Trophoblast cell (in vitro differentiated cells and primary cell): ENCODE results near the gene KCTD17.

Experiments used
- DNase-seq, 2 donors: peaks; one replicate each; pipeline ENCODE4 v3.0.0-alpha.2; 2016
- H2AFZ ChIP-seq: 2 replicates; pipeline ENCODE4 v1.6.1; 2013; ENCODE audit warnings: low read length, moderate library complexity, mild to moderate bottlenecking; ENCODE audit not compliant: insufficient read depth, poor library complexity
- H2AK5ac ChIP-seq: 2 replicates; pipeline ENCODE4 v1.6.1; 2013; ENCODE audit warnings: mild to moderate bottlenecking, low read length
- H2BK120ac ChIP-seq: 2 replicates; pipeline ENCODE4 v1.6.1; 2013; ENCODE audit warnings: low read length, mild to moderate bottlenecking, moderate library complexity; ENCODE audit not compliant: insufficient read depth, poor library complexity
- H2BK12ac ChIP-seq: 2 replicates; pipeline ENCODE4 v1.6.1; 2013; ENCODE audit warnings: mild to moderate bottlenecking, low read length, moderate library complexity
- H2BK5ac ChIP-seq: 2 replicates; pipeline ENCODE4 v1.6.1; 2013; ENCODE audit warnings: low read length, low read depth, moderate library complexity, mild to moderate bottlenecking; ENCODE audit not compliant: poor library complexity
- H3K14ac ChIP-seq: 2 replicates; pipeline ENCODE4 v1.6.1; 2013; ENCODE audit warnings: mild to moderate bottlenecking, low read length
- H3K18ac ChIP-seq: 2 replicates; pipeline ENCODE4 v1.6.1; 2013; ENCODE audit warnings: mild to moderate bottlenecking, low read length
- H3K23ac ChIP-seq: 2 replicates; pipeline ENCODE4 v1.6.1; 2013; ENCODE audit warnings: low read length
- H3K27ac ChIP-seq: 2 replicates; pipeline ENCODE4 v1.5.1; 2013; ENCODE audit warnings: low read depth, mild to moderate bottlenecking, inconsistent platforms, low read length, moderate library complexity
- H3K27me3 ChIP-seq: 2 replicates; pipeline ENCODE4 v1.6.1; 2013; ENCODE audit warnings: inconsistent platforms, mild to moderate bottlenecking, low read length, moderate library complexity; ENCODE audit not compliant: insufficient read depth
- H3K36me3 ChIP-seq, 2 experiments: 1 replicate in 1 of 2; 2 replicates in 1 of 2; pipeline ENCODE4 v1.6.1; 2013; ENCODE audit warnings: low read length in 2 of 2, mild to moderate bottlenecking in 2 of 2, moderate library complexity in 1 of 2; ENCODE audit not compliant: insufficient read depth in 2 of 2, control insufficient read depth in 1 of 2
- H3K4ac ChIP-seq: 2 replicates; pipeline ENCODE4 v1.6.1; 2013; ENCODE audit warnings: low read depth, mild to moderate bottlenecking, low read length, moderate library complexity
- H3K4me1 ChIP-seq, 2 experiments: 1 replicate in 1 of 2; 2 replicates in 1 of 2; pipeline ENCODE4 v1.6.1; 2013; ENCODE audit warnings: low read length in 2 of 2, mild to moderate bottlenecking in 2 of 2, moderate library complexity in 1 of 2; ENCODE audit not compliant: insufficient read depth in 2 of 2, control insufficient read depth in 1 of 2
- H3K4me2 ChIP-seq: 2 replicates; pipeline ENCODE4 v1.6.1; 2013; ENCODE audit warnings: inconsistent platforms, mild to moderate bottlenecking, low read length, moderate library complexity
- H3K4me3 ChIP-seq: 2 replicates; pipeline ENCODE4 v1.5.1; 2013; ENCODE audit warnings: mild to moderate bottlenecking, low read depth, low read length, inconsistent platforms
- H3K79me1 ChIP-seq: one replicate; pipeline ENCODE4 v1.6.1; 2013; ENCODE audit warnings: low read length
- H3K79me2 ChIP-seq: 2 replicates; pipeline ENCODE4 v1.6.1; 2013; ENCODE audit warnings: low read length, mild to moderate bottlenecking; ENCODE audit not compliant: control insufficient read depth, insufficient read depth, poor library complexity
- H3K9ac ChIP-seq: 2 replicates; pipeline ENCODE4 v1.6.1; 2013; ENCODE audit warnings: mild to moderate bottlenecking, low read length
- H3K9me3 ChIP-seq: 2 replicates; pipeline ENCODE4 v1.6.1; 2013; ENCODE audit warnings: low read depth, mild to moderate bottlenecking, control low read depth, inconsistent platforms, low read length; ENCODE audit not compliant: insufficient read depth
- H4K12ac ChIP-seq: 2 replicates; pipeline ENCODE4 v1.6.1; 2013; ENCODE audit warnings: low read depth, mild to moderate bottlenecking, low read length, moderate library complexity
- H4K8ac ChIP-seq: 2 replicates; pipeline ENCODE4 v1.6.1; 2013; ENCODE audit warnings: low read depth, mild to moderate bottlenecking, low read length, moderate library complexity
- H4K91ac ChIP-seq: one replicate; pipeline ENCODE4 v1.6.1; 2013; ENCODE audit warnings: low read depth, mild to moderate bottlenecking, low read length, moderate library complexity
- WGBS: extraction: QIAGEN DNeasy Blood & Tissue Kit; methylation state at CpG from one replicate; pipeline ENCODE4 v1.1.7; 2013; ENCODE audit warnings: missing lambda C conversion rate; ENCODE audit not compliant: insufficient read length, insufficient coverage; ENCODE audit errors: extremely low coverage; 5-methylcytosine and 5-hydroxymethylcytosine counted together

The KCTD17 gene

GRCh38 chr22:37028692-37029674 lies 22.6 kb upstream of the KCTD17 start:
- Histone ChIP-seq H2BK12ac (no peak overlapping the region), H2BK5ac (no peak overlapping the region), H4K91ac (no peak overlapping the region), H3K9ac (no peak overlapping the region), H3K23ac (no peak overlapping the region), H3K14ac (no peak overlapping the region), H3K4me2 (no peak overlapping the region), H3K18ac (no peak overlapping the region), H3K9me3 (no peaks in the 10 kb centered on the region), H2AK5ac (no peak overlapping the region), H3K4me1 (peaks cover 11 to 14% of the 10 kb centered on the region in 2 experiments), H3K36me3 (peaks cover 25 to 44% of the 10 kb centered on the region in 2 experiments), H4K8ac (no peak overlapping the region), H3K27me3 (no peaks in the 10 kb centered on the region), H2AFZ (no peak overlapping the region), H3K4ac (no peak overlapping the region), H2BK120ac (no peak overlapping the region), H4K12ac (no peak overlapping the region), H3K79me1 (no peaks in the 10 kb centered on the region), H3K79me2 (no peaks in the 10 kb centered on the region), H3K27ac (no peak overlapping the region), H3K4me3 (no peak overlapping the region)
- no peak for DNase-seq
- no CpG with 5 or more reads among the region's 22 CpGs for WGBS

- Histone ChIP-seq H3K27ac (no peak overlapping the region), H3K4me1 (peaks cover 9 to 14% of the 10 kb centered on the region in 2 experiments), H4K8ac (no peak overlapping the region), H4K12ac (no peak overlapping the region), H2AFZ (no peak overlapping the region), H3K9ac (no peak overlapping the region), H3K23ac (no peak overlapping the region), H3K18ac (no peak overlapping the region), H3K79me1 (no peaks in the 10 kb centered on the region), H3K27me3 (no peaks in the 10 kb centered on the region), H3K4me2 (no peak overlapping the region), H3K36me3 (peaks cover 13 to 31% of the 10 kb centered on the region in 2 experiments), H3K4me3 (no peak overlapping the region), H3K79me2 (no peaks in the 10 kb centered on the region), H3K9me3 (no peaks in the 10 kb centered on the region), H3K14ac (no peak overlapping the region), H2AK5ac (no peak overlapping the region), H2BK12ac (no peak overlapping the region), H3K4ac (no peak overlapping the region), H2BK120ac (no peak overlapping the region), H4K91ac (no peak overlapping the region), H2BK5ac (no peak overlapping the region)
- no peak for DNase-seq
- WGBS = no CpG with 5 or more reads among the region's 14 CpGs
Measured at GRCh38 chr22:37030560-37031281, 20.8 kb upstream of the KCTD17 start.

GRCh38 chr22:37032134-37032534 lies 19.4 kb upstream of the KCTD17 start:
- H4K12ac ChIP-seq = no peak overlapping the region
- H3K9ac ChIP-seq = no peak overlapping the region
- H2BK120ac ChIP-seq = peak overlapping the region; percentile 31
- H4K91ac ChIP-seq = no peak overlapping the region
- no peak overlapping the region for H3K18ac ChIP-seq
- H3K36me3 ChIP-seq = peaks cover 13 to 20% of the 10 kb centered on the region in 2 experiments
- no peaks in the 10 kb centered on the region for H3K79me2 ChIP-seq
- H3K79me1 ChIP-seq = no peaks in the 10 kb centered on the region
- H4K8ac ChIP-seq = no peak overlapping the region
- no peak overlapping the region for H2AK5ac ChIP-seq
- H3K4me1 ChIP-seq = peaks cover 9 to 14% of the 10 kb centered on the region in 2 experiments
- H2BK5ac ChIP-seq = no peak overlapping the region
- H3K27me3 ChIP-seq = no peaks in the 10 kb centered on the region
- H2AFZ ChIP-seq = no peak overlapping the region
- H3K27ac ChIP-seq = no peak overlapping the region
- H3K4ac ChIP-seq = no peak overlapping the region
- no peaks in the 10 kb centered on the region for H3K9me3 ChIP-seq
- no peak overlapping the region for H3K14ac ChIP-seq
- H3K4me2 ChIP-seq = no peak overlapping the region
- H2BK12ac ChIP-seq = no peak overlapping the region
- DNase-seq = peak in 1 of 2 donors; percentile 49
- no peak overlapping the region for H3K23ac ChIP-seq
- no CpG with 5 or more reads among the region's 2 CpGs for WGBS
- no peak overlapping the region for H3K4me3 ChIP-seq

- Histone ChIP-seq H3K23ac (no peak overlapping the region), H3K9me3 (no peaks in the 10 kb centered on the region), H2AK5ac (no peak overlapping the region), H3K4me2 (peak overlapping the region; percentile 20), H2BK5ac (no peak overlapping the region), H3K14ac (no peak overlapping the region), H4K91ac (no peak overlapping the region), H3K36me3 (peaks cover 10 to 14% of the 10 kb centered on the region in 2 experiments), H3K27ac (no peak overlapping the region), H2BK120ac (peak overlapping the region; percentile 31), H3K79me1 (no peaks in the 10 kb centered on the region), H3K27me3 (no peaks in the 10 kb centered on the region), H4K12ac (no peak overlapping the region), H3K4me1 (peaks cover 9 to 14% of the 10 kb centered on the region in 2 experiments), H2AFZ (no peak overlapping the region), H3K4ac (no peak overlapping the region), H3K4me3 (no peak overlapping the region), H4K8ac (peak overlapping the region; percentile 6), H3K18ac (no peak overlapping the region), H3K79me2 (no peaks in the 10 kb centered on the region), H2BK12ac (no peak overlapping the region), H3K9ac (peak overlapping the region; percentile 18)
- no CpG with 5 or more reads among the region's 18 CpGs for WGBS
- DNase-seq = peak; percentile 54 to 57
Measured at GRCh38 chr22:37032535-37033460, 18.7 kb upstream of the KCTD17 start.
